Measurements from ENCODE around the gene PDZD4. TPM values are rescaled to one million over a fixed set of nuclear protein-coding genes. Genes with fewer than 3 reads are reported as not detected.

The PDZD4 gene
- total and polyA plus RNA-seq, 9 of the 15 experiments (the other 6 are each of a cell fraction or from before 2014, with no cell fraction given) = 0.05 to 0.38 (median 0.07) TPM; not detected in 5

DNA sequence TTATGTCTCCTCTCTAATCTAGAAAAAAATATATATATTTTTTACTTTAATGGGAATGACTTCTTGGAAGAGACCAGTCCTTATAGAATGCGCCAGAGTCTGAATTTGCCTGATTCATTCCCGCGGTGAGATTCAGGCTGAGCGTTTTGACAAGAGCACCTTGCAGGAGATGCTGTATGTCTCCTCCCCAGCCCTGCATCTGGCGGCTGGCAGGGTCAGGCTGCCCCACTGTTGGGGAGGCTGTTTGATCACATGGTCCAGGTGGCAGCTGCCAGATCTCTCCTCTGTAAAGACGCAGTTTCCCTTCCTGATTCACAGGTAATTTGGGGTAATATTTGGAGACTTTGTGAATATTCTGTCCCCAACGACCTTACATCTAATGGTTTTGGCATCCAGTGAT is 9.7 kb downstream of the PDZD4 start:
- TF ChIP-seq YBX1 (IDR thresholded peaks at IDR 0.05) = no peak
- no peak for TF ChIP-seq MEF2A (IDR thresholded peaks at IDR 0.05; ENCODE audit: control insufficient read depth, low read depth, low read length)
- TF ChIP-seq THRB (CRISPR knock-in tag; conservative IDR thresholded peaks at IDR 0.05) = no peak
- TF ChIP-seq ZNF589 (CRISPR knock-in tag; IDR thresholded peaks at IDR 0.05; ENCODE audit: low read depth) = no peak
- TF ChIP-seq POLR2AphosphoS2 (IDR thresholded peaks at IDR 0.05; ENCODE audit: low read length) = no peak
- TF ChIP-seq ZFP1 (CRISPR knock-in tag; IDR thresholded peaks at IDR 0.05) = no peak
- TF ChIP-seq AFF1 (IDR thresholded peaks at IDR 0.05; ENCODE audit: low read depth in 1 of 2, partially characterized antibody in 2 of 2) = no peak
- TF ChIP-seq BRD9 (IDR thresholded peaks at IDR 0.05; ENCODE audit: low read depth, partially characterized antibody) = no peak
- no peak for TF ChIP-seq HCFC1 (IDR thresholded peaks at IDR 0.05; ENCODE audit: low read depth, low read length)
- no peak for TF ChIP-seq U2AF1 (optimal IDR thresholded peaks at IDR 0.05; ENCODE audit: low read depth, low read length)
- TF ChIP-seq SPI1 (IDR thresholded peaks at IDR 0.05; ENCODE audit: borderline replicate concordance, low read depth, low read length) = no peak
- no peak for TF ChIP-seq HNRNPUL1 (IDR thresholded peaks at IDR 0.05; ENCODE audit: low read length)
- no peak for TF ChIP-seq ZNF551 (CRISPR knock-in tag; IDR thresholded peaks at IDR 0.05)
- no peak for TF ChIP-seq MCM7 (IDR thresholded peaks at IDR 0.05)
- Histone ChIP-seq H3K4me2 (ENCODE audit: insufficient read depth, low read length) (no peak overlapping the region), H3K36me3 (ENCODE audit: control insufficient read depth, insufficient read depth, low read length) (no peaks in the 10 kb centered on the region), H3K4me1 (replicated peaks in 1 of 2; ENCODE audit: control insufficient read depth in 2 of 2, insufficient read depth in 2 of 2, low read length in 2 of 2) (peaks cover 5 to 18% of the 10 kb centered on the region in 2 experiments; a peak in 4 of 5 replicates), H3K9me3 (replicated peaks; ENCODE audit: control insufficient read depth, insufficient read depth, low read depth, low read length) (no peaks in the 10 kb centered on the region), H3K79me2 (ENCODE audit: control insufficient read depth, insufficient read depth, low read length) (no peaks in the 10 kb centered on the region), H3K27ac (ENCODE audit: extremely low read depth, low read depth, low read length) (no peak overlapping the region), H2AFZ (ENCODE audit: low read depth, low read length) (no peak overlapping the region), H4K20me1 (replicated peaks; ENCODE audit: control insufficient read depth, insufficient read depth, low read length) (no peaks in the 10 kb centered on the region; the same call in 1 of the 2 replicates), H3K27me3 (ENCODE audit: control insufficient read depth in 2 of 2, insufficient read depth in 2 of 2, low read length in 2 of 2) (peaks cover 10 to 20% of the 10 kb centered on the region in 2 experiments; a peak in 3 of 5 replicates), H3K9ac (ENCODE audit: insufficient read depth in 1 of 2, low read depth in 2 of 2, low read length in 2 of 2) (no peak overlapping the region), H3K4me3 (no peak overlapping the region), H3K9me1 (ENCODE audit: control insufficient read depth, insufficient read depth, low read length) (no peaks in the 10 kb centered on the region)
- in situ Hi-C loops (cut with MboI) = no loop called here
- ChIA-PET POLR2A (no interaction called here), CTCF (ENCODE audit: low intra/inter-chr PET ratio) (no interaction called here)
- intact Hi-C loops (cut with micrococcal nuclease) = no loop called here
- no peak for DNase-seq (ENCODE audit: extremely low read depth in 1 of 4, low spot score in 3 of 4)
- FAIRE-seq = no peak
- 10% methylated on average over 7 of the region's 7 CpGs for WGBS (ENCODE audit: insufficient coverage, low coverage, missing lambda C conversion rate)
- no peak for ATAC-seq
- no TSS peak for BruUV-seq (replicated peaks)

Data from K562 (cell line).